Endometrium (tissue), 2 donors: ENCODE results near the gene NCK2.

Source experiments
- FAIRE-seq: peaks from 2 replicates; lab custom pipeline; 2012; peaks lifted over from hg19 to GRCh38; lab: Jason Lieb, UNC
- donor health status: control.
- donor health status: control.

Gene NCK2

GRCh38 chr2:105814291-105814940 lies 69.7 kb downstream of the NCK2 start:
- no peak for FAIRE-seq

GRCh38 chr2:105815401-105815800 lies 70.7 kb downstream of the NCK2 start:
- no peak for FAIRE-seq

GRCh38 chr2:105820151-105820550 lies 75.4 kb downstream of the NCK2 start:
- FAIRE-seq: no peak

- FAIRE-seq: no peak
These were observed 76.0 kb downstream of the NCK2 start for GRCh38 chr2:105820691-105821090.

DNA sequence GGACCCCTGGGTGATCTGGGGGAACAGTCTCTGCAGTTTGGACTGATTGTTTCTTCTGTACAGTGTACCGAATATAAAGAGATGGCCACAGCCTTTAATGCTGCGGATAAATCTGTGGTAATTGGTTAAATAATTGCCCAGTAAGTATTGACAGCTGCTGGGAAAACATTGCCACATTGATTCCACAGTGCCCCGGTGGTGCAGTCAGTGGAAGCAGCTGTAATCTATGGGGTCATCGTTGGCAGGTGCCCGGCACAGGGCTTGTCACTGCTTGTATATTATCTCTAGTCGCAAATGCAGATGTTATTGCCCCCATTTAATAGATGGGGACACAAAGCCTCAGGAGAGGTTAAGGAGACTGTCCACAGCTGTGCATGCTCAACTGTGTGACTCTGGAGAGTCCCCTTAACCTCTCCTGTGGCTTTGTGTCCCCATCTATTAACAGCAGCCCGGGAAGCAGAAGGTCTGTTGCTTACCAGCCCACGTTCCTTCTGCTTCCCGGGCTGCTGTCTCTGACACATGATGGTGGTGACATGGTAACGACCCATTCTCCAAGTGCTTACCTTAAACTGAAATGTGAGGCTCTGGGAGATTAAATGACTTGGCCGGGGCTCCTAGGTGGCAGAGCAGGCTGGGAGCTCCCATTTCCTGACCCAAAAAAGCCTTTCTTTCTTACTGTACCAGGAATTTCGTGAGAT lies 76.9 kb downstream of the NCK2 start:
- FAIRE-seq: no peak

GRCh38 chr2:105822186-105822585 lies 77.5 kb downstream of the NCK2 start:
- FAIRE-seq: no peak

DNA sequence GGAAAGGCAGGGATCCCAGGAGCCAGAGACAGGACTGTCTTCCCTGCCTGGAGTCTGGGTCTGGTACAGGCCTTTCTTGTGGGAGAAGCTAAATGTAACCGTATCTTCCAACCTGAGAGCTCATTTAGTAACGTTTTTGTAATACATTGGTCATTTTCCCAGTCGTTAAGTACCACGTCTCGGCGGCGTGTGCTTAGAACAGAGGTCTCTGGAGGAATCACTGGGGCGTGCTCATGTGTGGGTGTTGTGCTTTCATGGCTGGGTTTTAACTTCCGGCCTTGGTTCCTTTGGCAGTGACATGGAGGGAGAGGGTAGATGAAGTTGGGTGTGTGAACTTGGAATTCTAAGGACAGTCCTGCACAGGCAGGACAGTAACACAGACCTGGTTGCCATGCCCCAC lies 79.7 kb downstream of the NCK2 start:
- no peak for FAIRE-seq

GRCh38 chr2:105827351-105828096 lies 82.8 kb downstream of the NCK2 start:
- FAIRE-seq: no peak

DNA sequence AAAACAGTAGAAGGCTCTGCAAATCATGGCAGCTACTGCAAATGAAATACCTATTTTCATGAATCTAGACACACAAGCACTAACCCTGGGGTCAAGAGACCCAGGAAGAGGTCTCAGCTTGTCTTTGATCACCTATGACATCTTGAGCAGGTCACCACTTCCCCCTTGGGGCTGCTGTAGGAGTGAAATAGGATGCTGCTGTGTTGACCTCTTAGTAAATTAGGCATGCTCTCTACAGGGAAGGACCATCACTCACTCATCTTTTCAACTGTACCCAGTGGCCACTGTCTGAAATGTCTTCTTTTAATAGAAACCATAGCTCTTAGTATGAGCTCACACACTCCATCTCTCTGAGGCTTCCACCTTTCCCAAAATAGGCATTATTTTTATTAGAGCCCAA lies 83.8 kb downstream of the NCK2 start:
- FAIRE-seq: no peak

GRCh38 chr2:105834931-105835330 lies 90.2 kb downstream of the NCK2 start:
- FAIRE-seq: no peak

- FAIRE-seq: no peak
These were observed 91.6 kb downstream of the NCK2 start for GRCh38 chr2:105836341-105836740.

GRCh38 chr2:105836840-105837692 lies 92.4 kb downstream of the NCK2 start:
- FAIRE-seq: no peak

- no peak for FAIRE-seq
These were observed 95.1 kb downstream of the NCK2 start for GRCh38 chr2:105839793-105840192.

GRCh38 chr2:105840933-105841332 lies 96.2 kb downstream of the NCK2 start:
- no peak for FAIRE-seq

DNA sequence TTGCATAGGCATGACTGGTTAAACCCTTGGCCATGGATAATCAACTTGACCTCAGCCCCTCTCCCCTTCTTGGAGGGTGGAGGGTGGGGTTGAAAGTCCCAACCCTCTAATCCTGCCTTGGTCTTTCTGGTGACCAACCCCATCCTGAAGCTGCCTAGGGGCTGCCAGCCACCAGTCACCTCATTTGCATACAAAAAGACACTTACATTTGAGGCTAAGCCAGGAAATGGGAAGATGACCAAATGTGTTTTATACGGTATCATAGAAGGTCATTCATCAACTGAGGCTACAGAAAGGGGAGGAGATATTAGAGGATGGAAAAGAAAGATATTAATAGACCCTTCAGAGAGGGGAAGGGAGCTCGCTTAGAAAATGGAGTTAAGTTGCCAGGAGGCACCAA lies 96.8 kb downstream of the NCK2 start:
- no peak for FAIRE-seq

DNA sequence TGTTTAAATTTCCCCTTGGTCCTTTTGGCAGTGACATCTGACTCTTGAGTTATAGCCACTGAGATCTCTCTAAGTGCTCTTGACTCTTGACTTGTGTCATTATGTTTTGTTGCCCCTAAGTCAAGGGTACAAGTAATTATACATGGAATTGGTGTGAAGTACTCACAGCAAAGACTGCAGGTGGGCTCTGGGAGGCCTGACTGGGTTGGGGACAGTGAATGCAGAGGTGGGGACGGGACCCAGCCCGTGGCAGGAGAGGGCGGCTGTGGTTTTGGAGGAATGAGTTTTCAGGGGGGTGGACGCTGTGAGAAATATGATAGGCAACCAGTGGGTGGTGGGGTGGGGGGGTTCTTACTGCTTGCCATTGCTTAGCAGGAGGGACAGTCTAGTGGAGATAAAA lies 97.8 kb downstream of the NCK2 start:
- no peak for FAIRE-seq

DNA sequence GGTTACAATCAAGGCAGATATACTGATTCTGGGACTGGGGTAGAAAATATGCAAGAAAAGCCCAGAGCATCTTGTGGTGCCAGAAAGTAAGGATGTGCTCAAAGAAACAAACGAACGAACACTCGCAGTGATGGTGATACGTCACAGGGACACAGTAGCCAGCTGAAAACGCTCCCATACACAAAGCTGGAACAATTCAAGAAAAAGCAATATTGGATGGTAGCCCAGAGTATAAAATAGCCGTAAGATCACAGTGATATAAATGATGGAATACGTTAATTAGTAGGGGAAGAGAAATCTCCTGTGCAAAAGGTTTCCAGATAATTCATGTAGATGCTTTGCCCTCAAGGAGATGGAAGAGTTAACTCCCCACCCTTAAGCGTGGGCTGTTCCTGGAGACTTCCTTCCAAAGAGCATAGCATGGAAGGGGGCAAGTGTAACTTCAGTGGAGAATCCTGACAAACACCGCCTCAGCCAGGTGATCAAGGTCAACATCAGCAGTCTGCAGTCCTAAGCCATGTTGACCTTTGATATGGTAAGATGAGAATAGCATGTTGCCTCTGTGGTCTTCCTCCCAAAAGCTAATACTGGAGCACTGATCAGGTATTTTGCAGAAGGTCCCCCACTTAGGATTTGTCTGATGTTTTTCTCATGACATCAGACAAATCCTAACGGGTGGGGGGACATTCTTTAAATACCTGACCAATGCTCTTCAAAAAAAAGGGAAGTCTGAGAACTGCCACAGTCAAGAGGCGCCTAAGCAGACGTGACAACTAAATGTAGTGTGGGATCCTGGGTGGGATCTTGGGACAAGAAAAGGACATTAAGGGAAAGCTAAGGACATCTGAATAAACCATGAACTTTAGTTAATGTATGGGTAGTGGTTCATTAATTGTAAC lies 99.0 kb downstream of the NCK2 start:
- FAIRE-seq: no peak

- FAIRE-seq: no peak
These were observed 101.3 kb downstream of the NCK2 start for GRCh38 chr2:105845976-105846375.

- no peak for FAIRE-seq
These were observed 102.3 kb downstream of the NCK2 start for GRCh38 chr2:105847056-105847455.

GRCh38 chr2:105848367-105848766 lies 103.7 kb downstream of the NCK2 start:
- no peak for FAIRE-seq

GRCh38 chr2:105849431-105850179 lies 104.9 kb downstream of the NCK2 start:
- no peak for FAIRE-seq
